Peyer's patch (tissue), 4 donors: Measurements from ENCODE around the gene FAM210A.

Source experiments
- CTCF ChIP-seq, 6 experiments: fragments of 450-650 bp in 4 of 6; fragments of 200-600 bp in 2 of 6; sonication (generic) in 1 of 6; IDR thresholded peaks; one replicate each; pipeline ENCODE4 v1.5.1; 2017 to 2019; ENCODE audit warnings: antibody characterized with exemption in 6 of 6, mild to moderate bottlenecking in 3 of 6, moderate library complexity in 1 of 6
- POLR2A ChIP-seq, 2 donors: fragments of 450-650 bp; IDR thresholded peaks; one replicate each; pipeline ENCODE4 v1.5.1; 2017; ENCODE audit warnings: antibody characterized with exemption in 2 of 2, mild to moderate bottlenecking in 2 of 2, moderate library complexity in 2 of 2

GRCh38 chr18:13621446-13621849 is 104.9 kb downstream of the FAM210A start:
- TF ChIP-seq CTCF (IDR thresholded peaks at IDR 0.05) (no peak), POLR2A (IDR thresholded peaks at IDR 0.05) (no peak)
